ENCODE measurements around the gene FOXO6. TPM values are rescaled to one million over a fixed set of nuclear protein-coding genes. Genes with fewer than 3 reads are reported as not detected.

Gene FOXO6
- total and polyA plus RNA-seq, 2 of the 13 experiments (the other 11 are each of a cell fraction or from before 2014, with no cell fraction given): 0.13 TPM; not detected in 1

DNA sequence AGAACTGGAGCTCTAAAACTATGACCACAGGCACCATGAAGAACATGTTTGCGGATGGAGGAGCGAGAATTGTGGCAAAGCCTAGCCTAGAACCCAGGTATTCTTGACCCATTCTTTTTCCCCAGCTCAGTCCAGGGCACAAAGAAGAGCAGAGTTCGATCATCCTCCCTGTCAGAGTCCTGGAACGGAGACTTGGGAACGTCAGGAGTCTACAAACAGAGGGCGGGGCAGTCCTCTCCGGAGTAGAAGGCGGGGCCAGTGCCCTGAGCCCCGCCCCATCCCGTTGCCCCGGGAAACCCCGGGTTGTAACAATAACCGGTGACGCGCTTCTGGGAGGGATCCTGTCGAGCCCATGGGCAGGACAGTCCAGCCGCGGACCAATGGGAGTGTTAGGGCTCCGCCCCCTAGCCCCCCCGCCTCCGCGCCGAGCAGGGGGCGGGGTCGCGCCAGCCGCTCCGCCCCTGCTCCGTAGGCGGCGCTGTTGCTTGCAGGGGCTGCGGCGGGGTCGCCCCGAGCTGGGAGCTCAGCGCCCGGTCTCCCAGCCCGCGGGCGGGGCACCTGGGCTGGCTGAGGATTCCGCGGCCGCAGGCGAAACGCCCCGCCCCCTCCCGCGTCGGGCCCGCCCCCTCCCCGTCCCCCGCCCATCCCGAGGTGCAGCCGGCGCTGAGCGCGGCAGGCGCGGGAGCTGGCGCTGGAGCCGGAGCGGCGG lies at the start of gene FOXO6 (continued):
- TF ChIP-seq, protein P1, sequence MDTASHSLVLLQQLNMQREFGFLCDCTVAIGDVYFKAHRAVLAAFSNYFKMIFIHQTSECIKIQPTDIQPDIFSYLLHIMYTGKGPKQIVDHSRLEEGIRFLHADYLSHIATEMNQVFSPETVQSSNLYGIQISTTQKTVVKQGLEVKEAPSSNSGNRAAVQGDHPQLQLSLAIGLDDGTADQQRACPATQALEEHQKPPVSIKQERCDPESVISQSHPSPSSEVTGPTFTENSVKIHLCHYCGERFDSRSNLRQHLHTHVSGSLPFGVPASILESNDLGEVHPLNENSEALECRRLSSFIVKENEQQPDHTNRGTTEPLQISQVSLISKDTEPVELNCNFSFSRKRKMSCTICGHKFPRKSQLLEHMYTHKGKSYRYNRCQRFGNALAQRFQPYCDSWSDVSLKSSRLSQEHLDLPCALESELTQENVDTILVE (CRISPR knock-in tag; IDR thresholded peaks at IDR 0.05): no peak
- TF ChIP-seq POLR2AphosphoS5 (IDR thresholded peaks at IDR 0.05; ENCODE audit: low read depth, low read length) (no peak), ZNF883 (CRISPR knock-in tag; IDR thresholded peaks at IDR 0.05; ENCODE audit: not compliant biosample characterization) (no peak), SAFB2 (CRISPR knock-in tag; IDR thresholded peaks at IDR 0.05; ENCODE audit: borderline replicate concordance, low read depth) (no peak), MTA3 (CRISPR knock-in tag; IDR thresholded peaks at IDR 0.05) (no peak), ELF4 (CRISPR knock-in tag; IDR thresholded peaks at IDR 0.05; ENCODE audit: borderline replicate concordance) (no peak), ZNF253 (CRISPR knock-in tag; IDR thresholded peaks at IDR 0.05; ENCODE audit: borderline replicate concordance) (no peak), ZNF766 (CRISPR knock-in tag; IDR thresholded peaks at IDR 0.05; ENCODE audit: borderline replicate concordance) (no peak), CCAR2 (optimal IDR thresholded peaks at IDR 0.05; ENCODE audit: low read depth, low read length) (no peak), ZNF205 (CRISPR knock-in tag; IDR thresholded peaks at IDR 0.05) (no peak), ZNF674 (CRISPR knock-in tag; IDR thresholded peaks at IDR 0.05; ENCODE audit: low read depth) (0 out of 2 replicates have a peak, but pooled peaks have one; percentile 15), SOX13 (IDR thresholded peaks at IDR 0.05) (peak; percentile 36; the same call in 1 of the 2 replicates), SOX13 (CRISPR knock-in tag; conservative IDR thresholded peaks at IDR 0.05 in 1 of 2, IDR thresholded peaks at IDR 0.05 in 1 of 2) (peak in 1 of 2 experiments; percentile 54; a peak in 2 of 4 replicates), FOXM1 (CRISPR knock-in tag; IDR thresholded peaks at IDR 0.05) (no peak), HNF4G (IDR thresholded peaks at IDR 0.05; ENCODE audit: borderline replicate concordance, low read depth, low read length) (no peak), HNF4G (CRISPR knock-in tag; IDR thresholded peaks at IDR 0.05; ENCODE audit: borderline replicate concordance, low read depth) (no peak), ZFP62 (CRISPR knock-in tag; IDR thresholded peaks at IDR 0.05) (no peak), CEBPG (CRISPR knock-in tag; IDR thresholded peaks at IDR 0.05) (no peak), TCF12 (IDR thresholded peaks at IDR 0.05) (no peak), TCF12 (CRISPR knock-in tag; IDR thresholded peaks at IDR 0.05) (no peak), ZNF577 (CRISPR knock-in tag; IDR thresholded peaks at IDR 0.05; ENCODE audit: borderline replicate concordance, low read depth) (no peak), EED (CRISPR knock-in tag; IDR thresholded peaks at IDR 0.05) (no peak)
- TF ChIP-seq, protein P2, sequence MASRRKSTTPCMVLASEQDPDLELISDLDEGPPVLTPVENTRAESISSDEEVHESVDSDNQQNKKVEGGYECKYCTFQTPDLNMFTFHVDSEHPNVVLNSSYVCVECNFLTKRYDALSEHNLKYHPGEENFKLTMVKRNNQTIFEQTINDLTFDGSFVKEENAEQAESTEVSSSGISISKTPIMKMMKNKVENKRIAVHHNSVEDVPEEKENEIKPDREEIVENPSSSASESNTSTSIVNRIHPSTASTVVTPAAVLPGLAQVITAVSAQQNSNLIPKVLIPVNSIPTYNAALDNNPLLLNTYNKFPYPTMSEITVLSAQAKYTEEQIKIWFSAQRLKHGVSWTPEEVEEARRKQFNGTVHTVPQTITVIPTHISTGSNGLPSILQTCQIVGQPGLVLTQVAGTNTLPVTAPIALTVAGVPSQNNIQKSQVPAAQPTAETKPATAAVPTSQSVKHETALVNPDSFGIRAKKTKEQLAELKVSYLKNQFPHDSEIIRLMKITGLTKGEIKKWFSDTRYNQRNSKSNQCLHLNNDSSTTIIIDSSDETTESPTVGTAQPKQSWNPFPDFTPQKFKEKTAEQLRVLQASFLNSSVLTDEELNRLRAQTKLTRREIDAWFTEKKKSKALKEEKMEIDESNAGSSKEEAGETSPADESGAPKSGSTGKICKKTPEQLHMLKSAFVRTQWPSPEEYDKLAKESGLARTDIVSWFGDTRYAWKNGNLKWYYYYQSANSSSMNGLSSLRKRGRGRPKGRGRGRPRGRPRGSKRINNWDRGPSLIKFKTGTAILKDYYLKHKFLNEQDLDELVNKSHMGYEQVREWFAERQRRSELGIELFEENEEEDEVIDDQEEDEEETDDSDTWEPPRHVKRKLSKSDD (CRISPR knock-in tag; IDR thresholded peaks at IDR 0.05; ENCODE audit: low read depth): no peak
- TF ChIP-seq, protein P3, sequence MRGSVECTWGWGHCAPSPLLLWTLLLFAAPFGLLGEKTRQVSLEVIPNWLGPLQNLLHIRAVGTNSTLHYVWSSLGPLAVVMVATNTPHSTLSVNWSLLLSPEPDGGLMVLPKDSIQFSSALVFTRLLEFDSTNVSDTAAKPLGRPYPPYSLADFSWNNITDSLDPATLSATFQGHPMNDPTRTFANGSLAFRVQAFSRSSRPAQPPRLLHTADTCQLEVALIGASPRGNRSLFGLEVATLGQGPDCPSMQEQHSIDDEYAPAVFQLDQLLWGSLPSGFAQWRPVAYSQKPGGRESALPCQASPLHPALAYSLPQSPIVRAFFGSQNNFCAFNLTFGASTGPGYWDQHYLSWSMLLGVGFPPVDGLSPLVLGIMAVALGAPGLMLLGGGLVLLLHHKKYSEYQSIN (CRISPR knock-in tag; IDR thresholded peaks at IDR 0.05; ENCODE audit: borderline replicate concordance): no peak
- TF ChIP-seq, protein P4, sequence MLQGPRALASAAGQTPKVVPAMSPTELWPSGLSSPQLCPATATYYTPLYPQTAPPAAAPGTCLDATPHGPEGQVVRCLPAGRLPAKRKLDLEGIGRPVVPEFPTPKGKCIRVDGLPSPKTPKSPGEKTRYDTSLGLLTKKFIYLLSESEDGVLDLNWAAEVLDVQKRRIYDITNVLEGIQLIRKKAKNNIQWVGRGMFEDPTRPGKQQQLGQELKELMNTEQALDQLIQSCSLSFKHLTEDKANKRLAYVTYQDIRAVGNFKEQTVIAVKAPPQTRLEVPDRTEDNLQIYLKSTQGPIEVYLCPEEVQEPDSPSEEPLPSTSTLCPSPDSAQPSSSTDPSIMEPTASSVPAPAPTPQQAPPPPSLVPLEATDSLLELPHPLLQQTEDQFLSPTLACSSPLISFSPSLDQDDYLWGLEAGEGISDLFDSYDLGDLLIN (CRISPR knock-in tag; IDR thresholded peaks at IDR 0.05; ENCODE audit: borderline replicate concordance): no peak

Measured in HepG2 (cell line).